Measurements from ENCODE around the gene TLCD1.

GRCh38 chr17:28710861-28711722 is 14.9 kb downstream of the TLCD1 start:
- TF ChIP-seq POLR2AphosphoS5 (IDR thresholded peaks at IDR 0.05; ENCODE audit: borderline replicate concordance, low read depth, low read length), result peak; percentile 83
- TF ChIP-seq EZH2 (IDR thresholded peaks at IDR 0.05), result no peak
- no peak for TF ChIP-seq FOXP2 (optimal IDR thresholded peaks at IDR 0.05; ENCODE audit: control extremely low read depth, extremely low read length, insufficient read depth)

Data from SK-N-MC (cell line).